HCT116 (cell line): ENCODE data around the gene RPTOR. TPM values are rescaled to one million over a fixed set of nuclear protein-coding genes. Genes with fewer than 3 reads are reported as not detected.

ENCODE experiments used
- ATAC-seq: fragments of 200-7000 bp; cut with Tn5 transposase; 2 replicates; pipeline ENCODE4 v1.9.1; 2020; ENCODE audit warnings: mild to moderate bottlenecking, moderate library complexity
- BruUV-seq: library from RNA; stranded (reverse); fragments of 400-500 nt; replicated peaks from 2 replicates; lab custom pipeline; 2021; lab: Mats Ljungman, UMichigan
- CTCF ChIA-PET: fragments of 300-600 bp; sonication (Branson Sonifier 250); formaldehyde crosslinking; loops from one replicate; lab custom pipeline; 2021; ENCODE audit warnings: antibody characterized with exemption; lab: Charles Lee
- POLR2A ChIA-PET: fragments of 300-600, 350-600 bp; sonication (Branson Sonifier 250); formaldehyde crosslinking; loops from one replicate; lab custom pipeline; 2021; ENCODE audit warnings: antibody characterized with exemption; lab: Charles Lee
- RAD21 ChIA-PET, 2 experiments: fragments of 300-600 bp; sonication (Branson Sonifier 250); formaldehyde crosslinking; loops; one replicate each; lab custom pipeline; 2023; ENCODE audit warnings: low total read pairs in 2 of 2; ENCODE audit not compliant: uncharacterized antibody in 2 of 2, unreplicated experiment in 2 of 2, low non-redundant PET in 1 of 2; lab: Charles Lee
- DNase-seq: peaks from one replicate; pipeline ENCODE4 v3.0.0-alpha.2; 2010; ENCODE audit warnings: low read depth, low spot score
- H2AFZ ChIP-seq: fragments of 200-600 bp; shearing (Covaris generic), sonication (generic); 2 replicates; pipeline ENCODE4 v1.6.1; 2017; ENCODE audit warnings: low read depth, mixed run types, mixed read lengths, antibody characterized with exemption, low read length; ENCODE audit not compliant: poor library complexity, severe bottlenecking
- H3K27ac ChIP-seq: 2 replicates; pipeline ENCODE4 v1.5.1; 2012; ENCODE audit warnings: low read depth, low read length
- H3K27me3 ChIP-seq: fragments of 200-600 bp; sonication (generic); 2 replicates; pipeline ENCODE4 v1.6.1; 2016; ENCODE audit warnings: mixed run types, low read length, mixed read lengths; ENCODE audit not compliant: insufficient read depth
- H3K36me3 ChIP-seq, 2 experiments: fragments of 200-500 bp in 1 of 2; fragments of 200-600 bp in 1 of 2; sonication (Bioruptor generic) in 1 of 2; sonication (generic) in 1 of 2; 2 replicates each; pipeline versions ENCODE4 v1.5.1 to v1.6.1; 2014 to 2016; ENCODE audit warnings: low read length in 2 of 2, inconsistent platforms in 1 of 2, mixed read lengths in 1 of 2, mixed run types in 1 of 2; ENCODE audit not compliant: insufficient read depth in 2 of 2, control insufficient read depth in 1 of 2
- H3K4me1 ChIP-seq, 2 experiments: fragments of 200-600 bp in 1 of 2; sonication (generic) in 1 of 2; 2 replicates each; pipeline versions ENCODE4 v1.5.1 to v1.6.1; 2012 to 2017; ENCODE audit warnings: low read length in 2 of 2, inconsistent platforms in 1 of 2, mild to moderate bottlenecking in 1 of 2, mixed read lengths in 1 of 2, mixed run types in 1 of 2, moderate library complexity in 1 of 2; ENCODE audit not compliant: insufficient read depth in 2 of 2, control insufficient read depth in 1 of 2
- H3K4me2 ChIP-seq: fragments of 200-600 bp; sonication (generic); 2 replicates; pipeline ENCODE4 v1.6.1; 2017; ENCODE audit warnings: mixed run types, low read length, mixed read lengths
- H3K4me3 ChIP-seq, 2 experiments: fragments of 200-600 bp in 1 of 2; sonication (generic) in 1 of 2; replicated peaks in 1 of 2; 2 replicates each; pipeline ENCODE4 v1.5.1; 2011 to 2016; ENCODE audit warnings: low read length in 2 of 2, control low read depth in 1 of 2, low read depth in 1 of 2, mild to moderate bottlenecking in 1 of 2, mixed read lengths in 1 of 2, mixed run types in 1 of 2
- H3K79me2 ChIP-seq: fragments of 200-600 bp; sonication (generic); 2 replicates; pipeline ENCODE4 v1.6.1; 2017; ENCODE audit warnings: mild to moderate bottlenecking, mixed run types, low read length, moderate library complexity, mixed read lengths; ENCODE audit not compliant: insufficient read depth
- H3K9ac ChIP-seq: fragments of 200-600 bp; sonication (generic); 2 replicates; pipeline ENCODE4 v1.6.1; 2016; ENCODE audit warnings: low read length, mixed read lengths
- H3K9me2 ChIP-seq: fragments of 200-600 bp; sonication (generic), shearing (Covaris generic); 2 replicates; pipeline ENCODE4 v1.6.1; 2017; ENCODE audit warnings: mixed run types, mild to moderate bottlenecking, moderate library complexity; ENCODE audit not compliant: insufficient read depth
- H3K9me3 ChIP-seq, 2 experiments: fragments of 200-500 bp in 1 of 2; fragments of 200-600 bp in 1 of 2; sonication (Bioruptor generic) in 1 of 2; sonication (generic) in 1 of 2; 2 replicates each; pipeline ENCODE4 v1.6.1; 2014 to 2017; ENCODE audit warnings: low read length in 2 of 2, mixed read lengths in 2 of 2, inconsistent platforms in 1 of 2, low read depth in 1 of 2, mild to moderate bottlenecking in 1 of 2, mixed run types in 1 of 2, moderate library complexity in 1 of 2; ENCODE audit not compliant: control insufficient read depth in 1 of 2, insufficient read depth in 1 of 2
- H4K20me1 ChIP-seq: fragments of 200-600 bp; sonication (generic), shearing (Covaris generic); 2 replicates; pipeline ENCODE4 v1.6.1; 2017; ENCODE audit warnings: mixed run types, mild to moderate bottlenecking, moderate library complexity; ENCODE audit not compliant: insufficient read depth
- ATF3 ChIP-seq: IDR thresholded peaks from 2 replicates; pipeline ENCODE4 v1.6.1; 2012
- CTCF ChIP-seq, 3 experiments: fragments of 200-600 bp in 1 of 3; sonication (generic) in 1 of 3; IDR thresholded peaks in 2 of 3; conservative IDR thresholded peaks in 1 of 3; 2 replicates each; pipeline ENCODE4 v1.5.1; 2012 to 2017; ENCODE audit warnings: low read depth in 2 of 3, low read length in 2 of 3, antibody characterized with exemption in 1 of 3, borderline replicate concordance in 1 of 3, control low read depth in 1 of 3, mild to moderate bottlenecking in 1 of 3, mixed read lengths in 1 of 3, mixed run types in 1 of 3, moderate library complexity in 1 of 3; ENCODE audit not compliant: insufficient read depth in 1 of 3
- EZH2 ChIP-seq: fragments of 200-600 bp; sonication (generic); IDR thresholded peaks from 2 replicates; pipeline ENCODE4 v1.6.1; 2017; ENCODE audit warnings: antibody characterized with exemption, mixed run types
- JUND ChIP-seq: IDR thresholded peaks from 2 replicates; pipeline ENCODE4 v1.6.1; 2012
- POLR2A ChIP-seq: IDR thresholded peaks from 2 replicates; pipeline ENCODE4 v1.7.0; 2011; ENCODE audit warnings: borderline replicate concordance; ENCODE audit not compliant: insufficient read depth, insufficient read length; ENCODE audit errors: extremely low read depth
- ZBTB33 ChIP-seq: IDR thresholded peaks from 2 replicates; pipeline ENCODE4 v1.6.1; 2011; ENCODE audit warnings: mild to moderate bottlenecking, low read length, moderate library complexity; ENCODE audit not compliant: insufficient replicate concordance; ENCODE audit errors: extremely low read depth
- intact Hi-C: fragments of 100-400 bp; cut with micrococcal nuclease; formaldehyde crosslinking; loops from 2 replicates; pipeline ENCODE4 v1.10.0; 2022
- total RNA-seq: library from RNA; stranded (reverse); gene quantifications from one replicate; pipeline ENCODE4 v1.2.1, GENCODE V29; 2021; ENCODE audit not compliant: unreplicated experiment

RPTOR gene
- total RNA-seq, 1 experiment from 2014 or later, result 69.5 TPM

DNA sequence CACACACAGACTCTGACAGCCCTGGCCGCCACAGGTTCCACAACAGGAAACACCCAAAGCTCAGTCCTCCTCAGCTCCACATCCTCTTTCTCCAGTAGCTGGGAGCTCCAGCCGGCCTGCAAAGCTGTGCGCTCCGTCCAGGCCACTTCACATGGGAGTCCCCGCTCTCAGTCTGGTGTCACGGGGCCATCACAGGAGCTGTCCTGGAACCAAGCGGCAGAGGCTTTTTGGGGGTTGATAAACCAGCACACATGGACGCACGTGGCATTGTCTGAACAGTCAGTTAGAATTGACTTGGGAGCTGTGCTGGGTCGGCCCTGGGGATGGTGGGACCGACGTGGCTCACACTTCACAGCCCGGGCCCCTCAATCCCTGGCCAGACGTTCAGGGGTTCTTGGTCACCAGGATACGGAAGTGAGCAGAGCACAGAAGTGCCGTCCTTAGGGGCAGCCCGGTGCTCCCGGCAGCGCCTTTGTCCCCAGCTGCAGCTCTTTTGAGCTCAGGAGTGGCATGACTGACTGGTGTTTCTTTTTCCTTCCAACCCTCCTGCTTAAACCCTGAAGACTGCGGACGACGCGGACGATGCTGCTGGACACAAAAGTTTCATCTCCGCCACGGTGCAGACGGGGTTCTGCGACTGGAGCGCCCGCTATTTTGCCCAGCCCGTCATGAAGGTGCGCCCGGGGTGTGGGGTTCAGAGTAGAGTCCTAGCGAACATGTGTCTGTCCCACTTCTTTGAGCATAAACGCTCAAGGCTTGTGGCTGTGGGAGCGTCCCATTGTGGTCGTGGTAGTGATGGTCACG, 380.4 kb downstream of the RPTOR start:
- Histone ChIP-seq H3K4me1 (no peaks in the 10 kb centered on the region), H3K9me3 (no peaks in the 10 kb centered on the region), H3K79me2 (no peaks in the 10 kb centered on the region), H3K9ac (no peak overlapping the region), H3K27ac (no peak overlapping the region), H3K4me2 (no peak overlapping the region), H3K4me3 (no peak overlapping the region), H2AFZ (no peak overlapping the region), H4K20me1 (no peaks in the 10 kb centered on the region), H3K27me3 (no peaks in the 10 kb centered on the region), H3K9me2 (no peaks in the 10 kb centered on the region), H3K36me3 (peaks cover 8 to 10% of the 10 kb centered on the region in 2 experiments; a peak in 2 of 4 replicates)
- no peak for DNase-seq
- no peak for ATAC-seq
- intact Hi-C loops, result no loop called here
- CTCF ChIA-PET, result no interaction called here
- BruUV-seq, result no TSS peak
- TF ChIP-seq JUND (no peak), POLR2A (no peak), CTCF (IDR thresholded peaks at IDR 0.05 in 2 of 3, conservative IDR thresholded peaks at IDR 0.05 in 1 of 3; ENCODE audit: borderline replicate concordance in 1 of 3, insufficient read depth in 1 of 3, low read depth in 2 of 3, low read length in 2 of 3) (no peak), ATF3 (no peak), ZBTB33 (no peak), EZH2 (no peak)
- POLR2A ChIA-PET, result no interaction called here
- RAD21 ChIA-PET, result no interaction called here
